Hepatocyte (in vitro differentiated cells): ENCODE measurements around the gene FGF5. TPM values are rescaled to one million over a fixed set of nuclear protein-coding genes. Genes with fewer than 3 reads are reported as not detected.

Experiments used
- DNase-seq: peaks from one replicate; pipeline ENCODE4 v3.0.0-alpha.2; 2016; ENCODE audit warnings: low spot score
- H2AFZ ChIP-seq: fragments of 200-600 bp; sonication (generic); 2 replicates; pipeline ENCODE4 v1.6.0; 2016; ENCODE audit warnings: antibody characterized with exemption, mild to moderate bottlenecking
- H3K27ac ChIP-seq: fragments of 200-600 bp; sonication (generic); 2 replicates; pipeline ENCODE4 v1.5.1; 2016; ENCODE audit warnings: mild to moderate bottlenecking
- H3K27me3 ChIP-seq: fragments of 200-600 bp; sonication (generic); 2 replicates; pipeline ENCODE4 v1.6.1; 2016
- H3K36me3 ChIP-seq: fragments of 200-600 bp; sonication (generic); replicated peaks from 2 replicates; pipeline ENCODE4 v1.5.1; 2016; ENCODE audit warnings: low read depth; ENCODE audit not compliant: insufficient read depth
- H3K4me1 ChIP-seq: fragments of 200-600 bp; sonication (generic); 2 replicates; pipeline ENCODE4 v1.5.1; 2016; ENCODE audit warnings: mild to moderate bottlenecking, moderate library complexity; ENCODE audit not compliant: insufficient read depth
- H3K4me2 ChIP-seq: fragments of 200-600 bp; sonication (generic); 2 replicates; pipeline ENCODE4 v1.6.0; 2016
- H3K4me3 ChIP-seq: fragments of 200-600 bp; sonication (generic); 2 replicates; pipeline ENCODE4 v1.5.1; 2016; ENCODE audit warnings: mild to moderate bottlenecking
- H3K79me2 ChIP-seq: fragments of 200-600 bp; sonication (generic); 2 replicates; pipeline ENCODE4 v1.6.0; 2017; ENCODE audit warnings: mild to moderate bottlenecking
- H3K9me2 ChIP-seq: fragments of 200-600 bp; sonication (generic); replicated peaks from 2 replicates; pipeline ENCODE4 v1.6.0; 2017; ENCODE audit warnings: mild to moderate bottlenecking; ENCODE audit not compliant: insufficient read depth
- H3K9me3 ChIP-seq: fragments of 200-600 bp; sonication (generic); 2 replicates; pipeline ENCODE4 v1.5.1; 2016; ENCODE audit warnings: low read depth, mild to moderate bottlenecking
- H4K20me1 ChIP-seq: fragments of 200-600 bp; sonication (generic); 2 replicates; pipeline ENCODE4 v1.6.0; 2016; ENCODE audit warnings: mild to moderate bottlenecking; ENCODE audit not compliant: insufficient read depth, poor library complexity, severe bottlenecking
- CTCF ChIP-seq: fragments of 200-600 bp; sonication (generic); IDR thresholded peaks from 2 replicates; pipeline ENCODE4 v1.5.1; 2016; ENCODE audit warnings: antibody characterized with exemption, mild to moderate bottlenecking; ENCODE audit not compliant: poor library complexity
- EZH2 ChIP-seq: fragments of 200-600 bp; sonication (generic); IDR thresholded peaks from 2 replicates; pipeline ENCODE4 v1.6.1; 2016; ENCODE audit warnings: antibody characterized with exemption, mild to moderate bottlenecking, borderline replicate concordance
- EZH2phosphoT487 ChIP-seq: fragments of 200-600 bp; sonication (generic); IDR thresholded peaks from one replicate; pipeline ENCODE4 v1.6.1; 2018; ENCODE audit warnings: antibody characterized with exemption, mild to moderate bottlenecking, low read depth, moderate library complexity; ENCODE audit not compliant: unreplicated experiment, severe bottlenecking
- WGBS: methylation state at CpG from one replicate; pipeline ENCODE4 v1.1.6; 2016; ENCODE audit warnings: low lambda C conversion rate; ENCODE audit errors: missing lambda C conversion rate; 5-methylcytosine and 5-hydroxymethylcytosine counted together
- polyA plus RNA-seq: library from polyadenylated mRNA; unstranded; fragments of >200 nt; fragmentation: Nextera tagmentation; extraction: Ambion mirVana; gene quantifications from 2 replicates; pipeline ENCODE4 v1.2.1, GENCODE V29; 2016
- total RNA-seq: library from RNA; depleted of rRNA; stranded (reverse); fragments of >200 nt; gene quantifications from 2 replicates; pipeline ENCODE4 v1.2.3, GENCODE V29; 2014

FGF5 gene
- total and polyA plus RNA-seq, 2 experiments from 2014 or later, result 0.42 TPM; not detected in 1

- H4K20me1 ChIP-seq, result no peaks in the 10 kb centered on the region
- peak overlapping the region; percentile 96 for H3K4me2 ChIP-seq
- H3K4me1 ChIP-seq, result peaks cover 9% of the 10 kb centered on the region
- DNase-seq, result no peak
- peaks cover 98% of the 10 kb centered on the region for H3K27me3 ChIP-seq
- TF ChIP-seq CTCF (no peak), EZH2phosphoT487 (no peak), EZH2 (no peak)
- H3K9me3 ChIP-seq, result no peaks in the 10 kb centered on the region
- H3K79me2 ChIP-seq, result no peaks in the 10 kb centered on the region
- H2AFZ ChIP-seq, result no peak overlapping the region
- 36% methylated on average over 1 of the region's 1 CpG for WGBS
- no peaks in the 10 kb centered on the region for H3K36me3 ChIP-seq
- H3K9me2 ChIP-seq, result no peaks in the 10 kb centered on the region
- H3K4me3 ChIP-seq, result no peak overlapping the region
- H3K27ac ChIP-seq, result no peak overlapping the region
Observed at GRCh38 chr4:80264825-80265224, 1.6 kb upstream of the FGF5 start.

- Histone ChIP-seq H4K20me1 (no peaks in the 10 kb centered on the region), H2AFZ (peak overlapping the region; percentile 21), H3K27ac (no peak overlapping the region), H3K4me3 (peak overlapping the region; percentile 48), H3K36me3 (no peaks in the 10 kb centered on the region), H3K4me2 (peak overlapping the region; percentile 96), H3K4me1 (peaks cover 9% of the 10 kb centered on the region), H3K9me2 (no peaks in the 10 kb centered on the region), H3K79me2 (no peaks in the 10 kb centered on the region), H3K27me3 (peaks cover 99% of the 10 kb centered on the region), H3K9me3 (no peaks in the 10 kb centered on the region)
- DNase-seq, result peak; percentile 52
- 1% methylated on average over 36 of the region's 36 CpGs for WGBS
- TF ChIP-seq EZH2 (no peak), EZH2phosphoT487 (no peak), CTCF (no peak)
Observed at GRCh38 chr4:80265571-80266252, 752 bp upstream of the FGF5 start.

- Histone ChIP-seq H3K4me3 (peak overlapping the region; percentile 48), H3K27ac (no peak overlapping the region), H3K4me1 (peaks cover 9% of the 10 kb centered on the region), H3K4me2 (peak overlapping the region; percentile 96), H3K9me2 (no peaks in the 10 kb centered on the region), H3K36me3 (no peaks in the 10 kb centered on the region), H3K27me3 (peaks cover 92% of the 10 kb centered on the region), H4K20me1 (no peaks in the 10 kb centered on the region), H3K9me3 (no peaks in the 10 kb centered on the region), H3K79me2 (no peaks in the 10 kb centered on the region), H2AFZ (no peak overlapping the region)
- DNase-seq, result peak; percentile 11
- TF ChIP-seq CTCF, result no peak
- TF ChIP-seq EZH2, result peak; percentile 80
- TF ChIP-seq EZH2phosphoT487, result no peak
- WGBS, result 7% methylated on average over 25 of the region's 25 CpGs
Observed at GRCh38 chr4:80266902-80267380, 477 bp downstream of the FGF5 start.
